HG02852 (cell line): ENCODE results near the gene THSD4.
"Not testable (repeated sequence)": the region's sequence is repeated elsewhere in the genome, so short reads cannot be mapped to it uniquely, and the experiment has no call there.

ENCODE experiments used
- ATAC-seq: cut with Tn5 transposase; IDR thresholded peaks from one replicate; pipeline ENCODE4 v1.9.1; 2021; ENCODE audit warnings: mild to moderate bottlenecking, moderate library complexity; ENCODE audit not compliant: unreplicated experiment

The THSD4 gene

GRCh38 chr15:71120428-71120944 is 5.2 kb downstream of the THSD4 start:
- no peak for ATAC-seq

GRCh38 chr15:71121442-71121841 is 6.2 kb downstream of the THSD4 start:
- ATAC-seq = no peak

- no peak for ATAC-seq
Observed at GRCh38 chr15:71124937-71125790, 9.9 kb downstream of the THSD4 start.

- ATAC-seq = no peak
Observed at GRCh38 chr15:71125831-71126450, 10.7 kb downstream of the THSD4 start.

- no peak for ATAC-seq
Observed at GRCh38 chr15:71127083-71127482, 11.8 kb downstream of the THSD4 start.

- not testable (repeated sequence) for ATAC-seq
Observed at GRCh38 chr15:71128159-71128558, 12.9 kb downstream of the THSD4 start.

- ATAC-seq = no peak
Observed at GRCh38 chr15:71128939-71129562, 13.8 kb downstream of the THSD4 start.

- no peak for ATAC-seq
Observed at GRCh38 chr15:71129669-71130068, 14.4 kb downstream of the THSD4 start.

GRCh38 chr15:71131601-71132362 is 16.5 kb downstream of the THSD4 start:
- ATAC-seq = no peak

GRCh38 chr15:71133747-71134472 is 18.6 kb downstream of the THSD4 start:
- ATAC-seq = no peak

- no peak for ATAC-seq
Observed at GRCh38 chr15:71136159-71136783, 21.0 kb downstream of the THSD4 start.

GRCh38 chr15:71136793-71137518 is 21.7 kb downstream of the THSD4 start:
- ATAC-seq = no peak

GRCh38 chr15:71138473-71138872 is 23.2 kb downstream of the THSD4 start:
- ATAC-seq = no peak

GRCh38 chr15:71139241-71139640 is 24.0 kb downstream of the THSD4 start:
- no peak for ATAC-seq

- no peak for ATAC-seq
Observed at GRCh38 chr15:71141572-71141971, 26.3 kb downstream of the THSD4 start.

- no peak for ATAC-seq
Observed at GRCh38 chr15:71142780-71143179, 27.5 kb downstream of the THSD4 start.

- no peak for ATAC-seq
Observed at GRCh38 chr15:71143373-71144310, 28.4 kb downstream of the THSD4 start.

- ATAC-seq = no peak
Observed at GRCh38 chr15:71145648-71146047, 30.4 kb downstream of the THSD4 start.
